Liver (tissue), 9 donors: Measurements from ENCODE around the gene COPZ1. TPM values are rescaled to one million over a fixed set of nuclear protein-coding genes. Genes with fewer than 3 reads are reported as not detected.

Experiments
- DNase-seq: peaks from one replicate; pipeline ENCODE4 v3.0.0-alpha.2; 2017; ENCODE audit warnings: low spot score
- H3K27ac ChIP-seq, 2 donors: one replicate each; pipeline ENCODE4 v1.7.0; 2013; ENCODE audit warnings: inconsistent platforms in 2 of 2, low read length in 2 of 2, control low read depth in 1 of 2, low read depth in 1 of 2, mild to moderate bottlenecking in 1 of 2
- H3K27me3 ChIP-seq, 4 donors: one replicate each; pipeline versions ENCODE4 v1.6.1 to v1.7.0; 2013; ENCODE audit warnings: low read length in 3 of 4, inconsistent platforms in 1 of 4, mild to moderate bottlenecking in 1 of 4, moderate library complexity in 1 of 4; ENCODE audit not compliant: control insufficient read depth in 4 of 4, insufficient read depth in 4 of 4
- H3K36me3 ChIP-seq, 4 donors: one replicate each; pipeline versions ENCODE4 v1.6.1 to v1.7.0; 2013; ENCODE audit warnings: low read length in 3 of 4, mild to moderate bottlenecking in 3 of 4, low read depth in 1 of 4, moderate library complexity in 1 of 4; ENCODE audit not compliant: control insufficient read depth in 4 of 4, insufficient read depth in 3 of 4
- H3K4me1 ChIP-seq, 4 donors: one replicate each; pipeline versions ENCODE4 v1.6.1 to v1.7.0; 2013; ENCODE audit warnings: low read length in 3 of 4, mild to moderate bottlenecking in 3 of 4, moderate library complexity in 1 of 4; ENCODE audit not compliant: control insufficient read depth in 4 of 4, insufficient read depth in 4 of 4
- H3K4me3 ChIP-seq, 3 donors: one replicate each; pipeline versions ENCODE4 v1.6.1 to v1.7.0; 2013; ENCODE audit warnings: low read length in 3 of 3, control low read depth in 1 of 3, low read depth in 1 of 3, mild to moderate bottlenecking in 1 of 3
- H3K9ac ChIP-seq, 2 donors: one replicate each; pipeline ENCODE4 v1.7.0; 2013; ENCODE audit warnings: low read length in 2 of 2, mild to moderate bottlenecking in 2 of 2, moderate library complexity in 2 of 2, control low read depth in 1 of 2, low read depth in 1 of 2
- H3K9me3 ChIP-seq, 4 donors: one replicate each; pipeline versions ENCODE4 v1.6.1 to v1.7.0; 2013; ENCODE audit warnings: low read length in 3 of 4; ENCODE audit not compliant: control insufficient read depth in 4 of 4
- EGR1 ChIP-seq, 2 donors: IDR thresholded peaks; 2 replicates each; pipeline ENCODE4 v1.6.1; 2016 to 2018; ENCODE audit warnings: antibody characterized with exemption in 2 of 2, low read depth in 2 of 2
- FOXA1 ChIP-seq: IDR thresholded peaks from 2 replicates; pipeline ENCODE4 v1.6.1; 2016; ENCODE audit warnings: antibody characterized with exemption
- FOXA2 ChIP-seq: IDR thresholded peaks from 2 replicates; pipeline ENCODE4 v1.6.1; 2016; ENCODE audit warnings: antibody characterized with exemption
- GABPA ChIP-seq, 2 donors: IDR thresholded peaks in 1 of 2; conservative IDR thresholded peaks in 1 of 2; 2 replicates each; pipeline ENCODE4 v1.6.1; 2016; ENCODE audit warnings: antibody characterized with exemption in 2 of 2, mild to moderate bottlenecking in 1 of 2, moderate library complexity in 1 of 2
- HNF4A ChIP-seq, 2 donors: conservative IDR thresholded peaks; 2 replicates each; pipeline ENCODE4 v1.6.1; 2016; ENCODE audit warnings: antibody characterized with exemption in 2 of 2, mild to moderate bottlenecking in 2 of 2
- HNF4G ChIP-seq: IDR thresholded peaks from 2 replicates; pipeline ENCODE4 v1.6.1; 2016; ENCODE audit warnings: antibody characterized with exemption
- JUND ChIP-seq, 2 donors: IDR thresholded peaks; 2 replicates each; pipeline ENCODE4 v1.6.1; 2016; ENCODE audit warnings: antibody characterized with exemption in 2 of 2
- NR2F2 ChIP-seq: IDR thresholded peaks from 2 replicates; pipeline ENCODE4 v1.6.1; 2016; ENCODE audit warnings: antibody characterized with exemption
- RAD21 ChIP-seq, 2 donors: IDR thresholded peaks; 2 replicates each; pipeline ENCODE4 v1.6.1; 2016; ENCODE audit warnings: antibody characterized with exemption in 2 of 2, mild to moderate bottlenecking in 2 of 2
- REST ChIP-seq: IDR thresholded peaks from 2 replicates; pipeline ENCODE4 v1.6.1; 2016; ENCODE audit warnings: antibody characterized with exemption, mild to moderate bottlenecking
- RXRA ChIP-seq, 2 donors: IDR thresholded peaks; 2 replicates each; pipeline ENCODE4 v1.6.1; 2017 to 2018; ENCODE audit warnings: antibody characterized with exemption in 2 of 2, mild to moderate bottlenecking in 1 of 2
- SP1 ChIP-seq: IDR thresholded peaks from 2 replicates; pipeline ENCODE4 v1.6.1; 2018; ENCODE audit warnings: antibody characterized with exemption, mild to moderate bottlenecking
- TAF1 ChIP-seq: conservative IDR thresholded peaks from 2 replicates; pipeline ENCODE4 v1.6.1; 2016; ENCODE audit warnings: antibody characterized with exemption, mild to moderate bottlenecking
- YY1 ChIP-seq: IDR thresholded peaks from 2 replicates; pipeline ENCODE4 v1.6.1; 2016; ENCODE audit warnings: antibody characterized with exemption, mild to moderate bottlenecking
- ZBTB33 ChIP-seq: IDR thresholded peaks from 2 replicates; pipeline ENCODE4 v1.6.1; 2016; ENCODE audit warnings: antibody characterized with exemption
- WGBS: extraction: QIAGEN DNeasy Blood & Tissue Kit; methylation state at CpG from one replicate; pipeline ENCODE4 v1.1.7; 2013; 5-methylcytosine and 5-hydroxymethylcytosine counted together
- polyA plus RNA-seq, 2 donors: library from polyadenylated mRNA; stranded (reverse) in 1 of 2; unstranded in 1 of 2; fragments of 200-250 nt in 1 of 2; fragments of >200 nt in 1 of 2; fragmentation: Nextera tagmentation in 1 of 2; extraction: Ambion mirVana in 1 of 2; gene quantifications; one replicate each; pipeline versions ENCODE4 v1.2.1 to v1.2.3, GENCODE V29; 2013 to 2015
- total RNA-seq, 2 donors: library from RNA; depleted of rRNA; stranded (reverse); fragments of >200 nt; gene quantifications; one replicate each; pipeline ENCODE4 v1.2.3, GENCODE V29; 2014
- TF ChIP-seq, protein P1 (sequence below): IDR thresholded peaks from 2 replicates; pipeline ENCODE4 v1.6.1; 2016; ENCODE audit warnings: antibody characterized with exemption
- TF ChIP-seq, protein P2 (sequence below): IDR thresholded peaks from 2 replicates; pipeline ENCODE4 v1.6.1; 2016; ENCODE audit warnings: antibody characterized with exemption
- TF ChIP-seq, protein P3 (sequence below): fragments of 150-350 bp; IDR thresholded peaks from 2 replicates; pipeline ENCODE4 v1.5.1; 2017; ENCODE audit warnings: improper control_type of control experiment, low read depth, low read length; ENCODE audit not compliant: missing input control
- donor health status: healthy.
- donor health status: healthy.
- donor health status: healthy.
- donor health status: healthy.
- donor health status: healthy.

The COPZ1 gene
- total and polyA plus RNA-seq, 4 donors: 54.6 to 92.6 (median 79.8) TPM

DNA sequence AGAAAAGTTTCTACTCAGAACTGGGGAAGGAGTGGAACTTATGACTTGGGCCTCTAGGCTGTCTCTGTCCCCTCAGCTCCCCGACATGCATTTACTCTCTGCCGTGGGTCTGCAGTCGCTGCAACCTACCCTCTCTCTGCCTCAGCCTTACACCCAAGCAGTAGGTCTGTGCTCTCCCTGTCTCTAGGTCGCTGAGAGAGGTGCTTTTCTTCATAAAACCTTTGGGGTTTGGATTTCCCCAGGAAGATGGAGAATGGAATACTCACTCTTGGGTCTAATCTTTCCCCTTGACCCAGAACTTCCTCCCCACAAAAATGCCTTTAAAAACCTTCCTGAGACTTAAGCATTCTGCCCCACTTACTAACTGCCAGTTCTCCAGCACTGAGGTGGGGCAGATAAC, 26.4 kb downstream of the COPZ1 start:
- Histone ChIP-seq H3K36me3 (peaks cover 10 to 42% (median 38%) of the 10 kb centered on the region in 4 donors), H3K9me3 (no peaks in the 10 kb centered on the region), H3K9ac (no peak overlapping the region), H3K4me3 (no peak overlapping the region), H3K27me3 (no peaks in the 10 kb centered on the region), H3K27ac (no peak overlapping the region), H3K4me1 (peaks cover 6 to 32% (median 22%) of the 10 kb centered on the region in 4 donors)
- TF ChIP-seq, protein P1, sequence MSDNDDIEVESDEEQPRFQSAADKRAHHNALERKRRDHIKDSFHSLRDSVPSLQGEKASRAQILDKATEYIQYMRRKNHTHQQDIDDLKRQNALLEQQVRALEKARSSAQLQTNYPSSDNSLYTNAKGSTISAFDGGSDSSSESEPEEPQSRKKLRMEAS: no peak
- no peak for TF ChIP-seq FOXA2
- TF ChIP-seq YY1: no peak
- DNase-seq: no peak
- WGBS: 87% methylated on average over 4 of the region's 4 CpGs

DNA sequence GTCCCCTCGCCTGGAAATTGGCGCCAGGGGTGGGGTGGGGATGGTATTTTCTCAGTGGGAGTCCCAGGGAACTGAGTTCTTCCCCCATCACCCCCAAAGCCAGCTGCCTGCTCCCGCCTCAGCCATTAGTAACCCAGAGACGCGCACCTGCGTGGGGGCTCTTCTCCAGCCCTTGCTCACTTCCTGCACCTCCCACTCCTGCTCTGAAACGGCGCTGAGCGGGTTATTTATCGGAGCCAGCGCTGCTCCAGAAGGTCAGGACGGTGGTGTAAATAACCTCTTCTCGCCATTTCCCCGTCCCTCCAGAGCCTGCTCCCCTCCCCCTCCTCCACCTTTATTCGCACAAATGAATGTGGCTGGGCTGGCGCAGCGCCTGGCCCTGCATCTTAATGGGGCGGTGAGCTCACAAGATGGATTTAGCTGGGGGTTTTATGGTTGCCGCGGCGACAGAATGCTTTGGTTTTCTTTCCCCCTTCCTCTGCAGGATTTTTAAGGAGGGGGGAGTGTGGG, 27.1 kb downstream of the COPZ1 start:
- no peak overlapping the region for H3K9ac ChIP-seq
- 53% methylated on average over 21 of the region's 21 CpGs for WGBS
- peak overlapping the region; percentile 78 to 90 for H3K27ac ChIP-seq

More for the DNA sequence above, 27.1 kb downstream of the COPZ1 start:
- Histone ChIP-seq H3K36me3 (peaks cover 9 to 38% (median 33%) of the 10 kb centered on the region in 4 donors), H3K4me3 (no peak overlapping the region), H3K4me1 (peaks cover 6 to 32% (median 22%) of the 10 kb centered on the region in 4 donors), H3K9me3 (no peaks in the 10 kb centered on the region), H3K27me3 (no peaks in the 10 kb centered on the region)
- no peak for DNase-seq
- TF ChIP-seq TAF1 (no peak), FOXA1 (no peak), EGR1 (IDR thresholded peaks at IDR 0.05; ENCODE audit: low read depth in 2 of 2) (no peak), RAD21 (IDR thresholded peaks at IDR 0.05) (no peak), YY1 (no peak), SP1 (no peak), GABPA (IDR thresholded peaks at IDR 0.05 in 1 of 2, conservative IDR thresholded peaks at IDR 0.05 in 1 of 2) (no peak), HNF4G (no peak), HNF4A (conservative IDR thresholded peaks at IDR 0.05) (no peak), REST (no peak), NR2F2 (no peak), FOXA2 (no peak), RXRA (IDR thresholded peaks at IDR 0.05) (no peak), ZBTB33 (no peak), JUND (IDR thresholded peaks at IDR 0.05) (no peak)
- TF ChIP-seq, protein P2, sequence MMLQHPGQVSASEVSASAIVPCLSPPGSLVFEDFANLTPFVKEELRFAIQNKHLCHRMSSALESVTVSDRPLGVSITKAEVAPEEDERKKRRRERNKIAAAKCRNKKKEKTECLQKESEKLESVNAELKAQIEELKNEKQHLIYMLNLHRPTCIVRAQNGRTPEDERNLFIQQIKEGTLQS: no peak
- TF ChIP-seq, protein P3, sequence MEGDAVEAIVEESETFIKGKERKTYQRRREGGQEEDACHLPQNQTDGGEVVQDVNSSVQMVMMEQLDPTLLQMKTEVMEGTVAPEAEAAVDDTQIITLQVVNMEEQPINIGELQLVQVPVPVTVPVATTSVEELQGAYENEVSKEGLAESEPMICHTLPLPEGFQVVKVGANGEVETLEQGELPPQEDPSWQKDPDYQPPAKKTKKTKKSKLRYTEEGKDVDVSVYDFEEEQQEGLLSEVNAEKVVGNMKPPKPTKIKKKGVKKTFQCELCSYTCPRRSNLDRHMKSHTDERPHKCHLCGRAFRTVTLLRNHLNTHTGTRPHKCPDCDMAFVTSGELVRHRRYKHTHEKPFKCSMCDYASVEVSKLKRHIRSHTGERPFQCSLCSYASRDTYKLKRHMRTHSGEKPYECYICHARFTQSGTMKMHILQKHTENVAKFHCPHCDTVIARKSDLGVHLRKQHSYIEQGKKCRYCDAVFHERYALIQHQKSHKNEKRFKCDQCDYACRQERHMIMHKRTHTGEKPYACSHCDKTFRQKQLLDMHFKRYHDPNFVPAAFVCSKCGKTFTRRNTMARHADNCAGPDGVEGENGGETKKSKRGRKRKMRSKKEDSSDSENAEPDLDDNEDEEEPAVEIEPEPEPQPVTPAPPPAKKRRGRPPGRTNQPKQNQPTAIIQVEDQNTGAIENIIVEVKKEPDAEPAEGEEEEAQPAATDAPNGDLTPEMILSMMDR: no peak
- TF ChIP-seq, protein P1: no peak
